Caco-2 (cell line): ENCODE measurements around the gene PRDM11. TPM values are rescaled to one million over a fixed set of nuclear protein-coding genes. Genes with fewer than 3 reads are reported as not detected.

Experiments
- BruUV-seq: library from RNA; stranded (reverse); fragments of 400-500 nt; replicated peaks from 2 replicates; lab custom pipeline; 2021; lab: Mats Ljungman, UMichigan
- CTCF ChIA-PET: fragments of 300-600 bp; sonication (Branson Sonifier 250); formaldehyde crosslinking; loops from one replicate; lab custom pipeline; 2022; ENCODE audit warnings: antibody characterized with exemption; lab: Charles Lee
- POLR2A ChIA-PET: fragments of 300-600 bp; sonication (Branson Sonifier 250); formaldehyde crosslinking; loops from one replicate; lab custom pipeline; 2022; ENCODE audit warnings: antibody characterized with exemption; lab: Charles Lee
- DNase-seq, 2 experiments: peaks; one replicate each; pipeline versions ENCODE4 v3.0.0 to v3.0.0-alpha.2; 2020 to 2022
- H3K27me3 ChIP-seq: replicated peaks from 2 replicates; pipeline ENCODE4 v1.6.0; 2011; ENCODE audit warnings: low read length; ENCODE audit not compliant: control insufficient read depth, insufficient read depth
- H3K36me3 ChIP-seq: 2 replicates; pipeline ENCODE4 v1.5.1; 2011; ENCODE audit warnings: low read length; ENCODE audit not compliant: control insufficient read depth, insufficient read depth
- H3K4me1 ChIP-seq: fragments of 250-450 bp; sonication (Bioruptor Pico); 2 replicates; pipeline ENCODE4 v1.5.1; 2020; ENCODE audit warnings: mild to moderate bottlenecking
- H3K4me3 ChIP-seq: 2 replicates; pipeline ENCODE4 v1.5.1; 2011; ENCODE audit warnings: low read depth, mild to moderate bottlenecking, control low read depth, low read length
- H3K9me3 ChIP-seq: fragments of 250-450 bp; sonication (Bioruptor Pico); 2 replicates; pipeline ENCODE4 v1.5.1; 2020; ENCODE audit warnings: mild to moderate bottlenecking, moderate library complexity
- H3K27ac Mint-ChIP-seq: one replicate; pipeline ENCODE4 v1.8.0; 2022; ENCODE audit warnings: mixed read lengths; ENCODE audit not compliant: unreplicated experiment
- H3K27me3 Mint-ChIP-seq: one replicate; pipeline ENCODE4 v1.8.0; 2022; ENCODE audit warnings: mixed read lengths; ENCODE audit not compliant: insufficient read depth, unreplicated experiment
- H3K36me3 Mint-ChIP-seq: one replicate; pipeline ENCODE4 v1.8.0; 2022; ENCODE audit warnings: mild to moderate bottlenecking, mixed read lengths; ENCODE audit not compliant: insufficient read depth, unreplicated experiment
- H3K4me1 Mint-ChIP-seq: one replicate; pipeline ENCODE4 v1.8.0; 2022; ENCODE audit warnings: low read depth, mixed read lengths; ENCODE audit not compliant: unreplicated experiment
- H3K4me3 Mint-ChIP-seq: one replicate; pipeline ENCODE4 v1.8.0; 2022; ENCODE audit warnings: mild to moderate bottlenecking, moderate library complexity, mixed read lengths; ENCODE audit not compliant: unreplicated experiment
- H3K9me3 Mint-ChIP-seq: one replicate; pipeline ENCODE4 v1.8.0; 2022; ENCODE audit warnings: mixed read lengths; ENCODE audit not compliant: unreplicated experiment
- CTCF ChIP-seq, 2 experiments: fragments of 200-600 bp in 1 of 2; IDR thresholded peaks; 1 replicate in 1 of 2; 2 replicates in 1 of 2; pipeline versions ENCODE4 v1.5.1 to v1.8.0; 2011 to 2022; ENCODE audit warnings: antibody characterized with exemption in 1 of 2, control low read depth in 1 of 2, inconsistent platforms in 1 of 2, low read depth in 1 of 2, low read length in 1 of 2, mild to moderate bottlenecking in 1 of 2, moderate library complexity in 1 of 2; ENCODE audit not compliant: insufficient read depth in 1 of 2, severe bottlenecking in 1 of 2, unreplicated experiment in 1 of 2
- intact Hi-C: fragments of 100-400 bp; cut with micrococcal nuclease; formaldehyde crosslinking; loops from one replicate; pipeline ENCODE4 v1.10.0; 2022; ENCODE audit not compliant: unreplicated experiment
- total RNA-seq: library from RNA; stranded (reverse); gene quantifications from 2 replicates; pipeline ENCODE4 v1.2.3, GENCODE V29; 2022

PRDM11 gene
- total RNA-seq, 1 experiment from 2014 or later = 11.8 TPM

GRCh38 chr11:45182902-45183301, 36.5 kb downstream of the PRDM11 start:
- no peak overlapping the region for H3K4me3 Mint-ChIP-seq
- Histone ChIP-seq H3K4me1 (peaks cover 36% of the 10 kb centered on the region), H3K4me3 (no peak overlapping the region), H3K27me3 (no peaks in the 10 kb centered on the region), H3K36me3 (no peaks in the 10 kb centered on the region; the same call in 1 of the 2 replicates), H3K9me3 (no peaks in the 10 kb centered on the region)
- peak; percentile 36 to 53 for TF ChIP-seq CTCF (IDR thresholded peaks at IDR 0.05; ENCODE audit: insufficient read depth in 1 of 2, low read depth in 1 of 2, low read length in 1 of 2, severe bottlenecking in 1 of 2, unreplicated experiment in 1 of 2)
- H3K36me3 Mint-ChIP-seq = peaks cover 12% of the 10 kb centered on the region
- H3K27me3 Mint-ChIP-seq = no peaks in the 10 kb centered on the region
- intact Hi-C loops = loop anchor here (10.0 kb wide), 2 partner anchors 52 to 102 kb away; partner anchors contain the start of gene SYT13
- no peaks in the 10 kb centered on the region for H3K4me1 Mint-ChIP-seq
- CTCF ChIA-PET = interaction anchor here (0.6 kb wide), 1 partner anchor 51 kb away, joined by 3 read pairs; no protein-coding TSS in a partner anchor
- no TSS peak for BruUV-seq
- H3K9me3 Mint-ChIP-seq = no peaks in the 10 kb centered on the region
- no peak overlapping the region for H3K27ac Mint-ChIP-seq
- DNase-seq = peak in 1 of 2 experiments; percentile 35
- POLR2A ChIA-PET = no interaction called here

DNA sequence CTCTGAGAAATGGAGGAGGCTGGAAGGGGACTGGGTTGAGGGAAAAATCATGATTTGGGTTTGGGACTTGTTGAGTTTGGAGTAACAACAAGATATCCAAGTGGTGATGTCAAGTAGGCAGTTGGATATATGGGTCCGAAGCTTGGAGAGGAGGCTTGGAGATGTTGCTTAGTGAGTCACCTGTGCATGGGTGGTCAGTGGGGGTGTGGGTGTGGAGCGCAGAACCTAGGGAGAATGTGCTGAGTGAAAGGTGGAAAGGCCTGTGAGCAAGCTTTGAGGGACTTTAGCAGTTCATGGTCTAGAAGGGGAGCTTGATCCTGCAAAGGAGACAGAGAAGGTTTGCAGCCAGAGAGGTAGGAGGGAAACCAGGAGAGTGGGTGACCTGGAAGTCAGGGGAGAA, 38.2 kb downstream of the PRDM11 start:
- POLR2A ChIA-PET = no interaction called here
- Histone ChIP-seq H3K36me3 (no peaks in the 10 kb centered on the region; the same call in 1 of the 2 replicates), H3K27me3 (no peaks in the 10 kb centered on the region), H3K4me3 (no peak overlapping the region), H3K4me1 (peaks cover 33% of the 10 kb centered on the region), H3K9me3 (no peaks in the 10 kb centered on the region)
- H3K4me3 Mint-ChIP-seq = no peak overlapping the region
- BruUV-seq = no TSS peak
- no peaks in the 10 kb centered on the region for H3K4me1 Mint-ChIP-seq
- H3K9me3 Mint-ChIP-seq = no peaks in the 10 kb centered on the region
- CTCF ChIA-PET = no interaction called here
- no peaks in the 10 kb centered on the region for H3K27me3 Mint-ChIP-seq
- H3K36me3 Mint-ChIP-seq = peaks cover 12% of the 10 kb centered on the region
- no peak for DNase-seq
- TF ChIP-seq CTCF (IDR thresholded peaks at IDR 0.05; ENCODE audit: insufficient read depth in 1 of 2, low read depth in 1 of 2, low read length in 1 of 2, severe bottlenecking in 1 of 2, unreplicated experiment in 1 of 2) = no peak
- H3K27ac Mint-ChIP-seq = no peak overlapping the region
- intact Hi-C loops = loop anchor here (10.0 kb wide), 2 partner anchors 50 to 100 kb away; partner anchors contain the start of gene SYT13

DNA sequence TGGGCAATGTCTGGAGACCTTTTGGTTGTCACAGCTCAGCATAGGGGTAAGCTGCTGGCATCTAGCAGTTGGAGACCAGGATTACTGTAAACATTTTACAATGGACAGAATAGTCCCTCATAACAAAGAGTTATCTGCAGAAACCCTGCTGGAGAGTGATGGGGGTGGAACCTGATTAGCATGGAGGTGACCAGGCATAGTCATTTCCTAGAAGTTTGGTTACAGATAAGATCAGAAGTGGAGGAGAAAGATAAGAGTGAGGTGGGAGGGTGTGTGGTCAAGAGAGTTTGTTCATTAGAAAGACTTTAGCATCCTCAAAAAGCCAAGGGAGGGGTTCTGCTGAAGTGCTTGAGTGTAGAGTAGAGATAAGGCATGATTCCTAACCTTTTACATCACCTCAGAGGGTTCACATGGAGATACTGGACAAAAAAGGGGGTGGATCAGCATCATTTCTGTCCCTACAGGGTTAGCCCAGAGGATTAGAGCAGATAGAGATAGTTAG, 38.8 kb downstream of the PRDM11 start:
- peaks cover 12% of the 10 kb centered on the region for H3K36me3 Mint-ChIP-seq
- H3K27me3 ChIP-seq = no peaks in the 10 kb centered on the region
- TF ChIP-seq CTCF (IDR thresholded peaks at IDR 0.05; ENCODE audit: insufficient read depth in 1 of 2, low read depth in 1 of 2, low read length in 1 of 2, severe bottlenecking in 1 of 2, unreplicated experiment in 1 of 2) = no peak
- no peaks in the 10 kb centered on the region for H3K27me3 Mint-ChIP-seq
- peak in 1 of 2 experiments; percentile 49 for DNase-seq
- H3K36me3 ChIP-seq = no peaks in the 10 kb centered on the region; the same call in 1 of the 2 replicates
- no peaks in the 10 kb centered on the region for H3K9me3 ChIP-seq
- intact Hi-C loops = loop anchor here (10.0 kb wide), 2 partner anchors 50 to 100 kb away; partner anchors contain the start of gene SYT13
- peaks cover 28% of the 10 kb centered on the region for H3K4me1 ChIP-seq
- POLR2A ChIA-PET = no interaction called here
- no peak overlapping the region for H3K4me3 ChIP-seq
- no peaks in the 10 kb centered on the region for H3K9me3 Mint-ChIP-seq
- no peaks in the 10 kb centered on the region for H3K4me1 Mint-ChIP-seq
- CTCF ChIA-PET = no interaction called here
- H3K27ac Mint-ChIP-seq = no peak overlapping the region
- H3K4me3 Mint-ChIP-seq = no peak overlapping the region
- no TSS peak for BruUV-seq
